H9 (cell line): ENCODE measurements around the gene PRPH2. TPM values are rescaled to one million over a fixed set of nuclear protein-coding genes. Genes with fewer than 3 reads are reported as not detected.

Experiments used
- DNase-seq: peaks from one replicate; pipeline ENCODE4 v3.0.0-alpha.2; 2017
- H2AFZ ChIP-seq: one replicate; pipeline ENCODE4 v1.6.1; 2013; ENCODE audit warnings: mild to moderate bottlenecking, low read length, control low read depth, moderate library complexity
- H2AK5ac ChIP-seq: 2 replicates; pipeline ENCODE4 v1.6.1; 2013; ENCODE audit warnings: low read length, control low read depth, mixed read lengths; ENCODE audit not compliant: insufficient read length
- H2BK120ac ChIP-seq: one replicate; pipeline ENCODE4 v1.6.1; 2013; ENCODE audit warnings: low read depth, mild to moderate bottlenecking, low read length, control low read depth, inconsistent platforms; ENCODE audit not compliant: poor library complexity, severe bottlenecking
- H2BK12ac ChIP-seq: 2 replicates; pipeline ENCODE4 v1.6.1; 2013; ENCODE audit warnings: low read length, control low read depth, mixed read lengths, low read depth; ENCODE audit not compliant: insufficient read length
- H2BK15ac ChIP-seq: 2 replicates; pipeline ENCODE4 v1.6.1; 2013; ENCODE audit warnings: low read depth, low read length, control low read depth
- H2BK20ac ChIP-seq: one replicate; pipeline ENCODE4 v1.6.1; 2013; ENCODE audit warnings: low read depth, mild to moderate bottlenecking, low read length, control low read depth, inconsistent platforms; ENCODE audit not compliant: poor library complexity, severe bottlenecking
- H2BK5ac ChIP-seq: 2 replicates; pipeline ENCODE4 v1.6.1; 2013; ENCODE audit warnings: low read length, control low read depth, mixed read lengths; ENCODE audit not compliant: insufficient read length
- H3K14ac ChIP-seq: 2 replicates; pipeline ENCODE4 v1.6.1; 2013; ENCODE audit warnings: low read length, control low read depth; ENCODE audit not compliant: insufficient read depth
- H3K18ac ChIP-seq: 2 replicates; pipeline ENCODE4 v1.6.1; 2013; ENCODE audit warnings: low read depth, mild to moderate bottlenecking, mixed read lengths, low read length, control low read depth; ENCODE audit not compliant: insufficient read length
- H3K23ac ChIP-seq: 2 replicates; pipeline ENCODE4 v1.6.1; 2013; ENCODE audit warnings: low read length, control low read depth, mixed read lengths, low read depth; ENCODE audit not compliant: insufficient read length
- H3K23me2 ChIP-seq: 2 replicates; pipeline ENCODE4 v1.6.1; 2013; ENCODE audit warnings: low read depth, mild to moderate bottlenecking, mixed read lengths, low read length, control low read depth; ENCODE audit not compliant: insufficient read length, poor library complexity, severe bottlenecking
- H3K27ac ChIP-seq: 2 replicates; pipeline ENCODE4 v1.5.1; 2013; ENCODE audit warnings: low read length, control low read depth, mixed read lengths, low read depth; ENCODE audit not compliant: insufficient read length
- H3K27me3 ChIP-seq: 2 replicates; pipeline ENCODE4 v1.6.1; 2013; ENCODE audit warnings: low read length, control low read depth, inconsistent platforms; ENCODE audit not compliant: insufficient read depth
- H3K4ac ChIP-seq: 2 replicates; pipeline ENCODE4 v1.6.1; 2013; ENCODE audit warnings: low read depth, mild to moderate bottlenecking, control low read depth, inconsistent platforms, low read length, moderate library complexity
- H3K4me1 ChIP-seq: 2 replicates; pipeline ENCODE4 v1.6.1; 2013; ENCODE audit warnings: low read length, control low read depth, inconsistent platforms; ENCODE audit not compliant: insufficient read depth
- H3K4me2 ChIP-seq: 2 replicates; pipeline ENCODE4 v1.6.1; 2013; ENCODE audit warnings: low read length, control low read depth, mixed read lengths; ENCODE audit not compliant: insufficient read length, insufficient read depth
- H3K56ac ChIP-seq: 2 replicates; pipeline ENCODE4 v1.6.1; 2013; ENCODE audit warnings: low read depth, mild to moderate bottlenecking, mixed read lengths, low read length, control low read depth; ENCODE audit not compliant: insufficient read length
- H3K79me1 ChIP-seq: 2 replicates; pipeline ENCODE4 v1.6.1; 2013; ENCODE audit warnings: low read depth, mild to moderate bottlenecking, moderate library complexity, low read length, control low read depth, inconsistent platforms; ENCODE audit not compliant: insufficient read depth, poor library complexity, severe bottlenecking
- H3K79me2 ChIP-seq: 2 replicates; pipeline ENCODE4 v1.6.1; 2013; ENCODE audit warnings: low read length, control low read depth, inconsistent platforms; ENCODE audit not compliant: insufficient read depth
- H3K9ac ChIP-seq: 2 replicates; pipeline ENCODE4 v1.6.1; 2013; ENCODE audit warnings: low read length, control low read depth, mixed read lengths; ENCODE audit not compliant: insufficient read length; ENCODE audit errors: extremely low read depth
- H3K9me3 ChIP-seq: one replicate; pipeline ENCODE4 v1.6.1; 2013; ENCODE audit warnings: low read depth, low read length, inconsistent platforms; ENCODE audit not compliant: control insufficient read depth
- H3T11ph ChIP-seq: one replicate; pipeline ENCODE4 v1.6.1; 2013; ENCODE audit warnings: mild to moderate bottlenecking, low read length, control low read depth, inconsistent platforms
- H4K20me1 ChIP-seq: one replicate; pipeline ENCODE4 v1.6.1; 2013; ENCODE audit not compliant: control insufficient read depth, insufficient read length, insufficient read depth
- H4K5ac ChIP-seq: 2 replicates; pipeline ENCODE4 v1.6.1; 2013; ENCODE audit warnings: low read depth, mild to moderate bottlenecking, mixed read lengths, low read length, control low read depth; ENCODE audit not compliant: insufficient read length
- H4K8ac ChIP-seq: replicated peaks from 2 replicates; pipeline ENCODE4 v1.6.1; 2013; ENCODE audit warnings: low read length, control low read depth, mixed read lengths, low read depth; ENCODE audit not compliant: insufficient read length
- H4K91ac ChIP-seq: 2 replicates; pipeline ENCODE4 v1.6.1; 2013; ENCODE audit warnings: low read depth, mild to moderate bottlenecking, moderate library complexity, mixed read lengths, low read length, control low read depth; ENCODE audit not compliant: insufficient read length
- H3K27ac Mint-ChIP-seq, 3 experiments: 2 replicates in 2 of 3; 3 replicates in 1 of 3; pipeline ENCODE4 v1.8.0; 2020 to 2021; ENCODE audit warnings: mixed read lengths in 3 of 3, mild to moderate bottlenecking in 1 of 3, moderate library complexity in 1 of 3
- H3K27me3 Mint-ChIP-seq: 2 replicates; pipeline ENCODE4 v1.8.0; 2021; ENCODE audit warnings: low read depth, mild to moderate bottlenecking, moderate library complexity, mixed read lengths
- H3K36me3 Mint-ChIP-seq, 3 experiments: 2 replicates in 2 of 3; 3 replicates in 1 of 3; pipeline ENCODE4 v1.8.0; 2020 to 2021; ENCODE audit warnings: low read depth in 3 of 3, mixed read lengths in 3 of 3; ENCODE audit not compliant: insufficient read depth in 1 of 3
- H3K4me1 Mint-ChIP-seq, 2 experiments: 2 replicates each; pipeline ENCODE4 v1.8.0; 2020; ENCODE audit warnings: mixed read lengths in 2 of 2
- H3K4me3 Mint-ChIP-seq, 2 experiments: 2 replicates in 1 of 2; 3 replicates in 1 of 2; pipeline ENCODE4 v1.8.0; 2020 to 2021; ENCODE audit warnings: mild to moderate bottlenecking in 2 of 2, mixed read lengths in 2 of 2, moderate library complexity in 1 of 2
- H3K9me3 Mint-ChIP-seq, 2 experiments: 2 replicates in 1 of 2; 3 replicates in 1 of 2; pipeline ENCODE4 v1.8.0; 2020; ENCODE audit warnings: mild to moderate bottlenecking in 2 of 2, mixed read lengths in 2 of 2, moderate library complexity in 1 of 2
- CTCF ChIP-seq: fragments of 200-600 bp; sonication (generic); conservative IDR thresholded peaks from 3 replicates; pipeline ENCODE4 v1.8.0; 2021; ENCODE audit warnings: antibody characterized with exemption, mild to moderate bottlenecking
- WGBS: extraction: QIAGEN DNeasy Blood & Tissue Kit; methylation state at CpG from one replicate; pipeline ENCODE4 v1.1.7; 2013; ENCODE audit warnings: missing lambda C conversion rate, low lambda C conversion rate, mixed read lengths; ENCODE audit not compliant: insufficient read length; ENCODE audit errors: extremely low coverage; 5-methylcytosine and 5-hydroxymethylcytosine counted together
- total RNA-seq: library from RNA; stranded (reverse); gene quantifications from 2 replicates; pipeline ENCODE4 v1.2.1, GENCODE V29; 2021

The PRPH2 gene
- total RNA-seq, 1 experiment from 2014 or later, result 0.31 TPM

GRCh38 chr6:42769836-42770235 is 47.4 kb upstream of the PRPH2 start:
- H3K56ac ChIP-seq, result no peak overlapping the region
- H3K27me3 ChIP-seq, result no peaks in the 10 kb centered on the region; the same call in 1 of the 2 replicates
- no peak for TF ChIP-seq CTCF
- peaks cover 23 to 27% of the 10 kb centered on the region in 2 experiments for H3K4me1 Mint-ChIP-seq
- peaks cover 6% of the 10 kb centered on the region; the same call in 1 of the 2 replicates for H3K27me3 Mint-ChIP-seq
- no peak overlapping the region for H3T11ph ChIP-seq
- no peak overlapping the region for H3K27ac ChIP-seq
- H3K4me1 ChIP-seq, result peaks cover 8% of the 10 kb centered on the region; the same call in 1 of the 2 replicates
- no peak overlapping the region for H3K9ac ChIP-seq
- no peak overlapping the region for H3K23ac ChIP-seq
- H2BK5ac ChIP-seq, result no peak overlapping the region
- H3K4me3 Mint-ChIP-seq, result no peak overlapping the region
- no peak overlapping the region for H3K27ac Mint-ChIP-seq
- no peak overlapping the region for H3K14ac ChIP-seq
- no peak overlapping the region for H4K5ac ChIP-seq
- H4K8ac ChIP-seq, result no peak overlapping the region
- H2BK120ac ChIP-seq, result no peak overlapping the region
- H3K4me2 ChIP-seq, result no peak overlapping the region
- no peak overlapping the region for H2BK15ac ChIP-seq
- H3K23me2 ChIP-seq, result peaks cover 4% of the 10 kb centered on the region
- H3K18ac ChIP-seq, result no peak overlapping the region
- H4K20me1 ChIP-seq, result no peaks in the 10 kb centered on the region
- H3K36me3 Mint-ChIP-seq, result no peaks in the 10 kb centered on the region
- no peak for DNase-seq
- no peaks in the 10 kb centered on the region for H3K9me3 Mint-ChIP-seq
- no peaks in the 10 kb centered on the region for H3K79me2 ChIP-seq
- no peak overlapping the region for H2BK20ac ChIP-seq
- H3K9me3 ChIP-seq, result no peaks in the 10 kb centered on the region
- no peak overlapping the region for H2AFZ ChIP-seq
- H4K91ac ChIP-seq, result no peak overlapping the region
- WGBS, result no CpG with 5 or more reads among the region's 2 CpGs
- no peak overlapping the region for H2AK5ac ChIP-seq
- no peak overlapping the region for H2BK12ac ChIP-seq
- H3K79me1 ChIP-seq, result no peaks in the 10 kb centered on the region
- no peak overlapping the region for H3K4ac ChIP-seq
